VCaP (cell line): ENCODE measurements around the gene CTDP1.

Experiments used
- H3K27ac ChIP-seq: fragments of 450-650 bp; 2 replicates; pipeline ENCODE4 v1.5.1; 2017
- CTCF ChIP-seq: fragments of 450-650 bp; conservative IDR thresholded peaks from 2 replicates; pipeline ENCODE4 v1.5.1; 2017; ENCODE audit warnings: mild to moderate bottlenecking, moderate library complexity

CTDP1 gene

GRCh38 chr18:79779021-79779699 is 99.6 kb downstream of the CTDP1 start:
- H3K27ac ChIP-seq = no peak overlapping the region
- TF ChIP-seq CTCF = no peak

GRCh38 chr18:79779700-79780190 is 100.1 kb downstream of the CTDP1 start:
- no peak overlapping the region for H3K27ac ChIP-seq
- TF ChIP-seq CTCF = no peak

GRCh38 chr18:79780547-79780946 is 100.9 kb downstream of the CTDP1 start:
- no peak for TF ChIP-seq CTCF
- H3K27ac ChIP-seq = no peak overlapping the region

- TF ChIP-seq CTCF = no peak
- H3K27ac ChIP-seq = no peak overlapping the region
These were observed 101.8 kb downstream of the CTDP1 start for GRCh38 chr18:79781331-79781941.

GRCh38 chr18:79782566-79783308 is 103.1 kb downstream of the CTDP1 start:
- no peak overlapping the region for H3K27ac ChIP-seq
- TF ChIP-seq CTCF = no peak

GRCh38 chr18:79784071-79784913 is 104.7 kb downstream of the CTDP1 start:
- TF ChIP-seq CTCF = no peak
- H3K27ac ChIP-seq = no peak overlapping the region
